ENCODE measurements around the gene SYNGAP1. TPM values are rescaled to one million over a fixed set of nuclear protein-coding genes. Genes with fewer than 3 reads are reported as not detected.

The SYNGAP1 gene
- total and polyA plus RNA-seq, 9 of the 15 experiments (the other 6 are each of a cell fraction or from before 2014, with no cell fraction given): 0.01 to 22.8 (median 3.2) TPM

DNA sequence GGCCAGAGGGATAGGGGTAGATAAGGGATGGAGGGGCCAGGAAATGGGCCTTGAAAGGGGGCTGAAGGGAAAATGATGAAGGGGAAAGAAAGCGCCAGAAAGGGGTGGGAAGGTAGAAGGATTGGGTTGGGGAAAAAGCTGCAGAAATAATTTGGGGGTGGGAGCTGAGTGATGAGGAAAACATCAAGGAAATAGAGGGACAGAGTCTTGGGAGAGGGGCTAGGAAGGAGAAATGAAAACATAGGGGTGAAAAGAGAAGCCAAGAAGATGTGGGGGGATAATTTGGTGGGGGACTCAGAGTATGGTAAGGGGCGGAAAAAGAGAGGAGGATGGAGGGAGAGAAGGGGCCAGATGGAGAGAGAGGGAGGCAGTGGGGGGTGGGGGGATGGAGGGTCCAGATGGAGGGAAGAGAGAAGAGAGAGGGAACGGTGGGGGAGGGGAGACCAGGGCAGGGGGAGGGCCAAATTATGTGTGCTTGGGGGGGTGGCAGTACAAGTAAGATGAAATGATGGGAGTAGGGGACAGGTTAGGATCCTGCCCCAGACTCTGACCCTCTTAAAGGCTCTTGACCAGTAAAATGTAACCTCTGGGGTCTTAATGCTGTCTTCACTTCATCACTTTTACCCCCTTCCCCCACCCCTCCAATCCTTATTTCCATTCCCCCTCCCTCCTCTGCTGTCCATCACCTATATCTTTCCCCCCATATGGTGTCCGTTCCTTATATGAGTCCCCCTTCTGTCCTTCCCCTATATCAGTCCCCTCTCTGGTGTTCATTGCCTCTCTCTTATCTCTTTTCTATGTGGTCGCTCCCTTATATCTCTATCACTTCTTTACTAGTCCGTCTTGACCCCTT lies 852 bp downstream of the SYNGAP1 start (continued):
- TF ChIP-seq NKRF (IDR thresholded peaks at IDR 0.05; ENCODE audit: borderline replicate concordance) (peak; percentile 39; the same call in 1 of the 2 replicates), TFAP4 (CRISPR knock-in tag; IDR thresholded peaks at IDR 0.05; ENCODE audit: borderline replicate concordance) (no peak), CTCF (IDR thresholded peaks at IDR 0.05 in 2 of 3, conservative IDR thresholded peaks at IDR 0.05 in 1 of 3; ENCODE audit: insufficient read depth in 2 of 3, low read depth in 1 of 3, low read length in 3 of 3) (no peak), ZNF23 (CRISPR knock-in tag; IDR thresholded peaks at IDR 0.05) (no peak), ZNF592 (IDR thresholded peaks at IDR 0.05) (no peak), RHOXF2B (CRISPR knock-in tag; conservative IDR thresholded peaks at IDR 0.05) (no peak), ZNF445 (CRISPR knock-in tag; IDR thresholded peaks at IDR 0.05; ENCODE audit: low read depth) (no peak), ZNF586 (CRISPR knock-in tag; conservative IDR thresholded peaks at IDR 0.05) (no peak), ZBTB11 (CRISPR knock-in tag; IDR thresholded peaks at IDR 0.05) (peak in 2 of 3 experiments; percentile 89 to 99; a peak in 4 of 6 replicates)
- TF ChIP-seq, protein P1, sequence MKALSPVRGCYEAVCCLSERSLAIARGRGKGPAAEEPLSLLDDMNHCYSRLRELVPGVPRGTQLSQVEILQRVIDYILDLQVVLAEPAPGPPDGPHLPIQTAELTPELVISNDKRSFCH (CRISPR knock-in tag; IDR thresholded peaks at IDR 0.05): no peak
- TF ChIP-seq, protein P1 (tag; IDR thresholded peaks at IDR 0.05): no peak
